Mesenteric fat pad (tissue), 1 donor: ENCODE data around the gene UBE2L3. TPM values are rescaled to one million over a fixed set of nuclear protein-coding genes. Genes with fewer than 3 reads are reported as not detected.
"Not testable (repeated sequence)": the region's sequence is repeated elsewhere in the genome, so short reads cannot be mapped to it uniquely, and the experiment has no call there.

Experiments
- DNase-seq: peaks from one replicate; pipeline ENCODE4 v3.0.0-alpha.2; 2020; ENCODE audit warnings: low spot score
- total RNA-seq: library from RNA; stranded (reverse); fragmentation: NEBNext Ultra II Directional; extraction: Animal tissue kit (Norgen Biotek cat#: 25700); gene quantifications from one replicate; pipeline ENCODE4 v1.2.1, GENCODE V29; 2021
- donor health status: DM: yes; HTN: yes; CAD: no.

The UBE2L3 gene
- total RNA-seq, 1 donor from 2014 or later: 48.2 TPM

DNA sequence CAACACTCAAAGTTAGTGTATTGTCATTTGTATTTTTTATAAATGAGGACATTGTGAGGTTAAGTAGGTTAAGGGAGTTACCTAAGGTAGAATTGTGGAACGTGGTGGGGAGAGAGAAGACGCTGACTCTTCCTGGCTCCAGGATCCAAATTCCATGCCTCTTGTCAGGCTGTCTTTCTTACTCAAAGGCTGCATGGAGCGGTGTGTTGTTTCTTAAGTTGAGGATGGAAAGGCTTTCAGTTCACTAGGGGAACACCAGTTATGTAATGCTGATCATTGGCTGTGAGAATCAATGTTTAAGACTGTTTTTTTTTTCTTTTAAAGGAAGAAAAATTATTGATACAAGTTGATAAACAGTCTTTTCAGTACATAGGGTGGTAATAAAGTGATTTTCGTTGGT lies 2.9 kb downstream of the UBE2L3 start:
- DNase-seq: no peak

DNA sequence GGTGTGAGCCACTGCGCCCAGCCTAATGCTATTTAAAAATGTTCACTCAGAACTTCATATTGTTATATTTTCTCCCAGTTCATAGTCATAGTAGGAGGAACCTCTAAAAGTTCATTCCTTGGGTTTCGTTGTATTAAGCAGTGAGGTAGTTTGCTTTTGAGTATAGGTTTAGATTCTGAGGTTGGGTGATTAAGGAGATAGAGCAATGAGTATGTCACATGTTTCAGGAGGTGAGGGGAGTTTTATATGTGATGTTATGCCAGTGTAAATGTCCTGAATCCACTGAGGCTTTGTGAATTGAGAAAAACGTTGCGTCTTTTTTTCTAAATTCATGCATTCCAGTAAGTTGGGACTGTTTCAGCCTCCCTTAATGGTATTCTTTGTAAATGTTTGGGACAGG lies 4.2 kb downstream of the UBE2L3 start:
- no peak for DNase-seq

DNA sequence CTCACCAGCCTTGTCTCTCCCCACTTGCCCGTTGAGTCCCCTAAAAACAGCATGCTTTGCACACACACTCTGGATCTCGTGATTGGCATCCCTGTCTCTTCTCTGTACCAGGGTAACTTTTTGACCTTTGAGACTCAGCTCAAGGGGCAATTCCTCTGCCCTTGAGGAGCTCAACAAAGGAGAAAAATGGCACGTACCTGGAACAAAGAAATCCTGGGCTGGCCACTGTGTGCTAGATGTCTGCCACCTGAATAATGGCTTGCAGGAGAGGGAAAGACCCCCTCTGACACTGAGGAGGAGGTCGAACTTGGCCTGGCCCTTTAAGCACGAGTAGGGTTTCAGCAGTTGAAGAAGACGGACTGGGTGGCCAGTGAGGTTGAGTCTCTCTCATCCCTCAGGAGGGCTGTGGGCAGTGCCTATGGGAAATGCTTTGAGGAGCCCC lies 5.8 kb downstream of the UBE2L3 start:
- no peak for DNase-seq

DNA sequence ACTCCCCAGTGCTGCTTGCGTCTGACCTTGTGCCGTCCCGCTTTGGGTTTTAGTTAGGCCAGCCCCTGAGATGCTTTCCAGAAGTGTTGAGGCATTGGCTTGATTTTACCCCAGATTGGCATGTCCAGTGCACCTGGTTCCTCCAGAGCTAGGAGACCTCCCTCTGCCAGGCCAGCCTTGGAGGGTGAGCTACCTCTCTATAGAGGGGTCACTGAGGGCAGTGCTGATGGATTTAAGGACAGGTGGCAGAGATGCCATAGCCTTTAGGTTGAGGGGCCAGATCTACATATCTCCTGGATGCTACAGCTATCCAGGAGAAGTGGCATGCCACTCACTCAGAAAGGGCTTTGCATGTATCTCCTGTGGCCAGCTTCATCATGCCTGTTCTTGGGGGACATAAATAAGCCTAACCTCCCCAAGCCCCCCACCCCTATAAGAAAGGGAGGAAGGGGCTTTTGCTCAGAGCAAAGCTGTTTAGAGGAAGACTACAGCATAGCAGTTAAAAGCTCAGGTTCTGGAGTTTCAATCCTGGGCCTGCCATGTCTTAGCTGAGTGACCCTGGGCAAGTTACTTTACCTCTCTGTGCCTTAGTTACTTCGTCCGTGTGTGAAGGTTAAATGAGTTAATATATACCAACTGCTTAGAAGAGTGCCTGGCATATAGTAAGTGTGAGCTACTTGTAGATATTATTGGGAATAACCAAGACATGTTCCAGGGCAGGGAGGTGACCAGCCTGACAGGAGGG lies 6.4 kb downstream of the UBE2L3 start:
- no peak for DNase-seq

DNA sequence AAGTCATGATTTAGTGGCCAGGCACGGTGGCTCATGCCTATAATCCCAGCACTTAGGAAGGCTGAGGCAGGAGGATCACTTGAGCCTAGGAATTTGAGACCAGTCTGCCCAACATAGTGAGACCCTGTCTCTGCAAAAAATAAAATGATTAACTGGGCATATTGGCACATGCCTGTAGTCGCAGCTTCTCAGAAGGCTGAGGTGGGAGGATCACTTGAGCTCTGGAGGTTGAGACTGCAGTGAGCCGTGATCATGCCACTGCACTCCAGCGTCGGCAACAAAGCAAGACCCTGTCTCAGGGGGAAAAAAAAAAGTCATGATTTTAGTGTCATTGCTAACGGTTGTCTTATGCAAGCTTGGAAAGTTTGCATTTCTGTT lies 11.9 kb downstream of the UBE2L3 start:
- no peak for DNase-seq

DNA sequence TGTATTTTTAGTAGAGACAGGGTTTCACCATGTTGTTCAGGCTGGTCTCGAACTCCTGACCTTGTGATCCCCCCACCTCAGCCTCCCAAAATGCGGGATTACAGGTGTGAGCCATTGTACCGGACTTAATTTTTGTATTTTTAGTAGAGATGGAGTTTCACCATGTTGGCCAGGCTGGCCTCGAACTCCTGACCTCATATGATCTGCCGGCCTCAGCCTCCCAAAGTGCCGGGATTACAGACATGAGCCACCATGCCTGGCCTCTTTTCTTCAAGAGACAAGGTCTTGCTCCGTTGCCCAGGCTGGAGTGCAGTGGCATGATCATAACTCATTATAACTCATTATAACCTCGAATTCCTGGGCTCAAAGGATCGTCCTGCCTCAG lies 13.1 kb downstream of the UBE2L3 start:
- not testable (repeated sequence) for DNase-seq

DNA sequence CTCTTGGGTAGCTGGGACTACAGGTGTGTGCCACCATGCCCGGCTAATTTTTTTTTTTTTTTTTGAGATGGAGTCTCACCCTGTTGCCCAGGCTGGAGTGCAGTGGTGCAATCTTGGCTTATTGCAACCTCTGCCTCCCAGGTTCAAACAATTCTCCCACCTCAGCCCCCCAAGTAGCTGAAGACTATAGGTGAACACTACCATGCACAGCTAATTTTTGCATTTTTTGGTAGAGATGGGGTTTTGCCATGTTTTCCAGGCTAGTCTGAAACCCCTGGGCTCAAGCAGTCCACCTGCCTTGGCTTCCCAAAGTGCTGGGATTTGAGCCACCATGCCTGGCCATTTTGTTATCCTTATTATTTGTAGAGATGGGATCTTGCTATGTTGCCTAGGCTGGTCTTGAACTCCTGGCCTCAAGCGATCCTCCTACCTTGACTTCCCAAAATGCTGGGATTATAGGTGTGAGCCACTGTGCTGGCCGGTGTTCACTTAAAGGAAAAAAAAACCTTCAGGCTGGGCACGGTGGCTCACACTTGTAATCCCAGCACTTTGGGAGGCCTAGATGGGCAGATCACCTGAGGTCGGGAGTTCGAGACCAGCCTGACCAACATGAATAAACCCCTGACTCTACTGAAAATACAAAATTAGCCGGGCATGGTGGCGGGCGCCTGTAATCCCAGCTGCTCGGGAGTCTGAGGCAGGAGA lies 13.6 kb downstream of the UBE2L3 start:
- not testable (repeated sequence) for DNase-seq

DNA sequence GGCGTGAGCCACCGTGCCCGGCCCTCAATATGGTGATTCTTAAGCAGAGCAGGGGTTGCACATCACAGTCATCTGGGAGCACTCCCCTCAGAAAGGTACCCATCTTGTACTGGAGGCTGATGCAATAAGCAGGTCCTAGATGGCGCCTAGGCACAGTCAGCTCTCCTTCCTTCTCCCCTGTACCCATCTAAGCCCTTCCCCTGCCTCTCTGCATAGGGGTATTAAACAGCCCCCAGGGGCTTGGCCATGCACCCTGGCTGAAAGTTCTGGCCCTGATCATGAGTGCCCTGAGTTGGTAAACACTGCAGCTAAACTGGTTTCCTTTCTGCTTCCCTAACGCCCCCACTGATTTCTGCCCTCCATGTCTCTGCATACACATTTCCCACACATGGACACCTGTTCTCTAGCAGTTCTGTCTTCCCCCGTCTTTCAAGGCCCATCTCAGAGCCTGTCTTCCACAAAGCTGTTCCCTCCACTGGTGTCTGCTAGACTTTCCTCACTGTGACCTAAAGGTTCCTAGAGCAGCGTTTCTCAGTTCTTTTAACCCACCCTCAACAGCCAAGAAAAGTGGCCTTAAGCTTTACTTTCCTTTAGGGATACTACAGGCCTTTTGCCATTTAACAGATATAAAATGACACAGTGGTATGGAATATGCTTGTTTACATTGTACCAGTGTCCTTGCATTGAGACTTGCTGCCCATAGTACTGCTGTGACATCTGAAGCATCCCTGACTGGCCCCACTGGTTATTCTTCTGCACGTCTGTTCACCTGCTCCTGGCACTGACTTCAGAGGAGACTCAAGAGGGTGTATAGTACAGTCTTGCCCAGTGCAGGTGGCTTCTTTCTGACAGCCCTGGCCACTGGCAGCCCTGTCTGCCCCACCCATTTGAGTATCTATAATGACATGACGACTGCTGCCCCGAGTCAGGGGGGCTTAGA lies 15.6 kb downstream of the UBE2L3 start:
- no peak for DNase-seq

DNA sequence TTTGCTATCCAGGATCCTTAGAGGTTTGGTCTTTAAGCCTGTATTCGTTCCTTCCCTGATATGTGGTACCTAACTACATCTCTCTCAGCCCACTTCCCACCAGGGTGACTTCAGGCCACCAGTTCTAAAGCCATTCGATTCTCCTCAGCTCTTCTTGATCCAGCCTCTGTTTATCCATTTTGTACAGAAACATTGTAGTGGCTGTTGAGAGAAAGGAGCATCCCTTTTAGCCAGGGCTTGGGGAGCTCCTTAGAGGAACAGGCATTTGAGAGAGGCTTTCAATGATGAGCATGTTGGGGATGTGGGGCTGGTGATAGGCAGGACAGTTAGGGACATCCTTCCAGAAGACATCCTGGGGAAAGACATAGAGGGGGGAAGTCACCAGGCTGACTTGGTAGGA lies 17.9 kb downstream of the UBE2L3 start:
- DNase-seq: no peak

DNA sequence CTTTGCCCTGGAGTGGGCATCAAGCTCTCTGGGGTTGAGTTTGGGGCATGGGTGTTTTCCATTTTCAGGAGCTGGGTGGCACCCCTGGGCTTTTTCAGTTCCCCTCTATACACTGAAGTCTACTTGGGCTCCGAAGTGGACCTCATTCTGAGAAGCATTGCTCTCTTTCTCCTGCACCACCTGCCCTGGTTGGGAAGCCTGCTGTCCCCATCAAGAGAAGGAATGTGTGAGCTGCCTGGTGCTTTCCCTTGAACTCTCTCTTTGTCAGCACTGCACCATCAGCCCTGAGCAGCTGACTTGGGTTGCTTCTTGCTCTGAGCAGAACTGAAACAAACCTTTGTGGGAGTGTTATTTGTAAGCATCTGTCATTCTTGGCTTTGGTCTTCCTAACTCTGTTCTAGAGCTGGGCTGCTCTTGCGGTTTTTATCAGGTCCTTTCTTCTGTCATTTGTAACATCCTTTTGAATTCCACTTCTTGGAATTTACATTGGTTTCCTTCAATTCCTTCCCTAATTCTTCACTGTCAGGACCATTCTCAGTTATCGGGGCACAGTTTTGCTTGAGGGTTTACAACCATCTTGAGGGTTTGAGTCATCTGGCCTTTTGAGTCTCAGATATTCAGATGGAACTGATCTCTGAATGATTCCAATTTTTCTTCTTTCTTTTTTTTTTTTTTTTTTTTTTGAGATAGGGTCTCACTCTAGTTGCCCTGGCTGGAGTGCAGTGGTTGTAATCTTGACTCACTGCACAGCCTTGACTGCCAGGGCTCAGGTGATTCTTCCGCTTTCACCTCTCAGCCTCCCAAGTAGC lies 20.5 kb downstream of the UBE2L3 start:
- DNase-seq: no peak

DNA sequence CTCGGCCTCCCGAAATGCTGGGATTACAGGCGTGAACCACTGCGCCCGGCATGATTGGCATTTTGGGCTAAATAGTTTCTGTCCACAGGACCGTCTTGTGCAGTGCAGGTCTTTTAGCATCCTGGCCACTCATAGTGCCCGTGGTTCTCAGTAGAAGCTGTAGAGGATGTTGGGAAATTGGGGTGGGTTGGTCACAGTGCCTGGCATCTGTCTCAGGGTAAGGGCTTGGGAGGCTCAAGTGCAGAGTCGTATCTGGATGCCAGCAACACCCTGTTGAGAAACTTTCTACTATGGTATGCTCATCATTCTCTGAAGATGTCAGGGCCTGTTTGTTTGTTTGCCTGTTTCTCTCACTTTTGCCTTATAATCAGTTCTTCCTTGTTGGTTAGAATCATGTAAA lies 21.9 kb downstream of the UBE2L3 start:
- no peak for DNase-seq

DNA sequence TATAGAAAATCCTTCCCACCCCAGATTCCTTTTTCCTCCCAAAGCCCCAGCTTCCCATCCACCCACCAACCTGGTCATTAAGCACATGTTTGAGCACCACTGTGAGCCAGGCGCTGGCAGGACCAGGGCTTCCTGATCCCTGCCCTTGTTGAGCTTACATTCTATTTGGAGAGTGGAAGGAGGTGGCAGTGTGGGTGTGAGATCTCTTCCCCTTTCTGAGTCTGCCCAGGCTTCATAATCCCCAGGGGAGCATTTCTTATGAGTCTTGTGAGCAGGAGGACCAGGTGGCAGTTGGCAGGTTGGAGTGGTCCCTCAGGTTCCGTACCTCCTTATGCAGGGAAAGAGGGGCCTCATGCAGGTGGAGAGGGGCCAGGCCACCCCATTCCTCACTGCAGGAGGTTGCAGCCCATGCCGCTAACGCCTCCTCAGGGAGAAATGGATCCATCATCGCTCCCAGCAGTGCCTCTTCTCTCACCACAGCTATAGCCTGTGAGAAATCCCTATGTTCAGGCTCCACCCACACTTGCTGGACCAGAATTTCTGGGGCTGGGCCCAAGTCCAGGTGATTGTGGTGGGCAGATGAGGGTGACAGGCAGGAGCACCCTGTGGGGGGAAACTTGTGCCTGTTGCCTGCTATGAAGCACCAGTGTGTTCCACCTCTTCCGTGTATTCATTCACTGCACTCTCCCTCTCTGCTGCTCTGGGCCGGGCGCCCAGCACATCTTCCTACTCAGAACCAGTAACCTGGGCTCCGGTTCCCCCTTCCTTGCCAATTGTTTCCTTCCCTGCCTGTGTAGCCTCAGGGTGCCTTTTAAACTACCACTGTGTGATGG lies 23.5 kb downstream of the UBE2L3 start:
- no peak for DNase-seq

DNA sequence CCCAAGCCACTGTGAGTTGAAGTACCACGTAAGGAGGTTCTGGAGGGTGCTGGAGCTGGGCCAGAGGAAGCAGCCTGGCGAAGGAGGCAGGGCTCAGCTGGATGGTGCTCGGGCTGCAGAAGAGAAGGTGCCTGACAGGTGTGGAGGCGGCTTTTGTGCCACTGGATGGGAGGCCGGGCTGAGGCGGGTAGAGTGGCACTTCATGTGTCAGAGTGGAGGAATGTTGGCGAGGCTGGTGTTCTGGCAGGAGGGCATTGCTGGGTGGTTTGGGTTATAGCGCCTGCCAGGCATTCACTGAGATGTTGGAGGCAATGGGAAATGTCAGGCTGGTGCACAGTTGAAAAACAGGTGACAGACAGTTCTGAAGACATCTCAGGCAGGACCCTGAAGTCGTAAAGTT lies 24.2 kb downstream of the UBE2L3 start:
- no peak for DNase-seq

DNA sequence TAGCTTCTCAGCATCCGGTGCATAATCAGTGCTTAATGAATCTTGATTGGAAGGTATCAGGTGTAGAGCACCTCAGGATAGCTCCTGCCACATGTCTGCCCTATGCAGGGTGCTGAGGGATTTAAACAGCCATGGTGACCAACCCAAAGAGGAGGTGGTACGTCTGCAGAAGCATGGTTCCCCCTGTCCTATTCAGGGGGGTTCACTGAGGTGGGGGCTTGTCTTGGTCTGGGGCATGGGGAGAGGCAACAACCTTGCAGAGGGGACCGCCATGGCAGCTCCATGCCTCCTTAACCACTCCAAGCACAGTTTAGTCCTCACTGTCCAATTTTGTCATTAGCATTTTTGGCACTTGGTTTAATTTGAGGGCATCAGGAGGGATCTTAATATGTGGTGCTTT lies 24.9 kb downstream of the UBE2L3 start:
- no peak for DNase-seq

DNA sequence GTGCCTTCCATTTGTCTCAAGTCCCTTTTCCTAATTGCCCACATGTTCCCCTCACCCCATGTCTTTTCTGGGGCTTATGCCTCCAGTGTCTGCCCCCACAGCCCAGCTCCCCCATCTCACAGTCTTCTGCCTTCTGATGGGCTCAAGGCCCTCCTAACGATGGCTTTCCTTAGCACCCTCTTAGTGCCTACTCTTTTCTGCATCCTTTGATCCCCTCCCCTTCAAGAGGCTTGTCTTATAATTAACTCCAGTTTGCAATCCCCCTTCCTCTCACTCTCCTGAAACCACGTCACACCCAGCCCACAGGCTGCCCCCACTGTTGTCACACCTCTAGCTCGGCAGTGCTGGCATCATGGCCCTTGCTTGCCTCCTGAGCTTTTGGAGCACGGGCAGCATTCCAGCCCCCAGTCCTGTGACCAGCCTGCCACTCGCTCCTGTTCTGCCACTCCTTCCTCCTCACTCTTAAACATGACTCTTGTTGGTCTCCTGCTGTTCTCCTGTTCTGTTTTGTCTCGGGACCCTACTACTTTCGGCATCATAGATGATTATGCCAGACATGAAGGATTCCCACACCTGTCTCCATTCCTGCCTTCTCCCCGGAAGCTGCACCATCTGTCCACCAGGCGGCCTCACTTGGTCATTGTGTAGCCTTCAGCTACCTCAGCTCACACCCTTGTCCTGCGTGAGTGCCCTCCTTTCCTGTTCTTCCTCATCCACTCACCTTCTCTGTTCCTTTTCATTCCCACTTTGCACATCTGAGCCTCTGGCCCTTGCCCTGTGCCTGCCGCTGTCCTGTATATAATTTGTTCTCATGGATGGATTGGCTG lies 26.1 kb downstream of the UBE2L3 start:
- DNase-seq: no peak

DNA sequence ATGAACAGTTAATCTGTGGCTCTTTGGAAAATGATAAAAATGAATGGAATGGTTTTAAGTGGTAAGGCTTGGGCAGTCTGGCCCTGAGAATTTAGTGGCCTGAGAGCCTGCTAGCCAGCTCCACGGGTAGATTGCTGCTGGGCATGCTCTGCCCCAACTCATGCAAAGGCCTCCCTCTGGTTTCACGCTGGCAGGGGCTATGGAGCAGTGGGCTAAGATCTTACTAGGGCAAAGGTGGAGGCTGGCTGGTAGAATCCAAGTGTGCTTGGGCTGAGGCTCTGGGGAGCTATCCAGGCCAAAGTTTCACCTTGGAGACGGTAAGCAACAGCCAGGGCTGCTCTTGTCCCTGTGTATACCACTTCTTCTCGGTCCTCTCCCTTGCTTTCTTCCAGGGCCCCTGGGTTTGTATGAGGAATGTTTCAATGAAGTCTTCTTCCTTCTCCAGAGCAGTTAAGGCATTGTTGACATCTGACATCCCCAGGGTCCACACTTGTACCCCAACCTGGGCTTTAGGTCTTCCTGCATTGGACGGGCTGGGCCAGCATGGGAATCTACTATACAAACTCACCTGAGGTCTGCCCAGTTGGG lies 27.4 kb downstream of the UBE2L3 start:
- DNase-seq: no peak

DNA sequence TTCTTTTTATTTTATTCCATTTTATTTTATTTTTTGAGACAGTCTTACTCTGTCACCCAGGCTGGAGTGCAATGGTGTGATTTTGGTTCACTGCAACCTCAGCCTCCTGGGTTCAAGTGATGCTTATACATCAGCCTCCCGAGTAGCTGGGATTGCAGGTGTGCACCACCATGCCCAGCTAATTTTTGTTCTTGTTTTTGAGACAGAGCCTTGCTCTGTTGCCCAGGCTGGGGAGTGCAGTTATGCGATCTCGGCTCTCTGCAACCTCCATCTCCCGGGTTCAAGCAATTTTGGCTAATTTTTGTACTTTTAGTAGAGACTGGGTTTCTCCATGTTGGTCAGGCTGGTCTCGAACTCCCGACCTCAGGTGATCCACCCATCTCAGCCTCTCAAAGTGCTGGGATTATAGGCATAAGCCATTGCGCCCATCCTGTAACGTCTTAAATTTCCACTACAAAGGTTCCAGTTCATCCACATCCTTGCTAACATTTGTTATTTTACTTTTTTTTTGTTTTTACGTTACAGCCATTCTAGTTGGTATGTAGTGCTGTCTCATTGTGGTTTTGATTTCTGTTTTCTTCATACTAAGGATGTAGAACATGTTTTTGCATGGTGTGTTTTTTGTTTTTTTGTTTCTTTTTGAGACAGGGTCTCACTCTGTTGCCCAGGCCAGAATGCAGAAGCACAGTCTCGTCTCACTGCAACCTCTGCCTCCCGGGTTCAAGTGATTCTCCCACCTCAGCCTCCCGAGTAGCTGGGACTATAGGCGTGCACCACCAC lies 29.0 kb downstream of the UBE2L3 start:
- not testable (repeated sequence) for DNase-seq

DNA sequence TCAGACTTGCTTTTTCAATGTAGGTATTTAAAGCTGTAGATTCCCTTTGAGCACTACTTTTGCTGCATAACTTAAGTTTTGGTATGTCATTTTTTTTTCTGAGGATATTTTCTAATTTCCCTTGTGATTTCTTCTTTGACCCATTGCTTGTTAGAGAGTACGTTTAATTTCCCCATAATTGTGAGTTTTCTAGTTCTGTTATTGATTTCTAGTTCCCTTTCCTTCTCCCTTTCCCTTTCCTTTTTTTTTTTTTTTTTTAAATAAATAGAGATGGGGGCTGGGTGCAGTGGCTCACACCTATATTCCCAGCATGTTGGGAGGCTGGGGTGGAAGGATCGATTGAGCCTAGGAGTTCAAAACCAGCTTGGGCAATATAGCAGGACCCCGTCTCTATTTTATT lies 30.8 kb downstream of the UBE2L3 start:
- no peak for DNase-seq
